K562 (cell line): ENCODE data around the gene NT5C2. TPM values are rescaled to one million over a fixed set of nuclear protein-coding genes. Genes with fewer than 3 reads are reported as not detected.
"Not testable (repeated sequence)": the region's sequence is repeated elsewhere in the genome, so short reads cannot be mapped to it uniquely, and the experiment has no call there.

Source experiments
- ATAC-seq: fragments of 200-7000 bp; cut with Tn5 transposase; 3 replicates; pipeline ENCODE4 v1.9.1; 2020; ENCODE audit warnings: moderate library complexity
- BruUV-seq: library from RNA; stranded (reverse); fragments of 400-500 nt; replicated peaks from 2 replicates; lab custom pipeline; 2021; lab: Mats Ljungman, UMichigan
- CTCF ChIA-PET: fragments of 300-600 bp; formaldehyde crosslinking; extraction: SDS; loops from one replicate; lab custom pipeline; 2021; ENCODE audit warnings: low intra/inter-chr PET ratio; lab: Yijun Ruan, JAX
- POLR2A ChIA-PET: fragments of 300-600, 350-650 bp; sonication (Branson Sonifier 250); formaldehyde crosslinking; extraction: SDS; loops from one replicate; lab custom pipeline; 2021; ENCODE audit warnings: antibody characterized with exemption, inconsistent platforms; lab: Yijun Ruan, JAX
- DNase-seq, 4 experiments: peaks; one replicate each; pipeline versions ENCODE4 v3.0.0 to v3.0.0-alpha.2; 2011 to 2018; ENCODE audit warnings: low spot score in 3 of 4, mixed read lengths in 3 of 4; ENCODE audit errors: extremely low read depth in 1 of 4
- FAIRE-seq: peaks from 2 replicates; lab custom pipeline; 2011; peaks lifted over from hg19 to GRCh38; lab: Jason Lieb, UNC
- H2AFZ ChIP-seq: 2 replicates; pipeline ENCODE4 v1.6.0; 2011; ENCODE audit warnings: low read depth, low read length, control low read depth, inconsistent platforms
- H3K27ac ChIP-seq: fragments of 200-600 bp; 3 replicates; pipeline ENCODE4 v1.8.0; 2011; ENCODE audit warnings: low read depth, mild to moderate bottlenecking, control low read depth, inconsistent platforms, low read length, moderate library complexity, mixed read lengths; ENCODE audit errors: extremely low read depth
- H3K27me3 ChIP-seq, 2 experiments: fragments of 300-600 bp in 1 of 2; 2 replicates in 1 of 2; 3 replicates in 1 of 2; pipeline versions ENCODE4 v1.6.0 to v1.8.0; 2011; ENCODE audit warnings: inconsistent platforms in 2 of 2, low read length in 2 of 2, mild to moderate bottlenecking in 1 of 2, mixed read lengths in 1 of 2, moderate library complexity in 1 of 2; ENCODE audit not compliant: control insufficient read depth in 2 of 2, insufficient read depth in 2 of 2
- H3K36me3 ChIP-seq: fragments of 300-600 bp; 3 replicates; pipeline ENCODE4 v1.8.0; 2011; ENCODE audit warnings: mild to moderate bottlenecking, low read length, inconsistent platforms; ENCODE audit not compliant: control insufficient read depth, insufficient read depth
- H3K4me1 ChIP-seq, 2 experiments: fragments of 200-600 bp in 1 of 2; replicated peaks in 1 of 2; 2 replicates in 1 of 2; 3 replicates in 1 of 2; pipeline versions ENCODE4 v1.5.1 to v1.8.0; 2011; ENCODE audit warnings: inconsistent platforms in 2 of 2, low read length in 2 of 2, mild to moderate bottlenecking in 1 of 2, mixed read lengths in 1 of 2, moderate library complexity in 1 of 2; ENCODE audit not compliant: control insufficient read depth in 2 of 2, insufficient read depth in 2 of 2
- H3K4me2 ChIP-seq: 2 replicates; pipeline ENCODE4 v1.6.1; 2011; ENCODE audit warnings: low read length, control low read depth, inconsistent platforms, mixed read lengths; ENCODE audit not compliant: insufficient read depth
- H3K4me3 ChIP-seq: fragments of 200-600 bp; sonication (generic), shearing (Covaris generic); 2 replicates; pipeline ENCODE4 v1.5.1; 2016; ENCODE audit warnings: control low read depth, inconsistent platforms
- H3K79me2 ChIP-seq: fragments of 200-600 bp; 3 replicates; pipeline ENCODE4 v1.8.0; 2011; ENCODE audit warnings: low read length, inconsistent platforms; ENCODE audit not compliant: control insufficient read depth, insufficient read depth
- H3K9ac ChIP-seq, 2 experiments: 2 replicates each; pipeline versions ENCODE4 v1.6.0 to v1.6.1; 2011; ENCODE audit warnings: low read depth in 2 of 2, low read length in 2 of 2, control low read depth in 1 of 2, inconsistent platforms in 1 of 2, mild to moderate bottlenecking in 1 of 2, mixed read lengths in 1 of 2; ENCODE audit not compliant: insufficient read depth in 1 of 2
- H3K9me1 ChIP-seq: one replicate; pipeline ENCODE4 v1.6.0; 2011; ENCODE audit warnings: inconsistent platforms, mild to moderate bottlenecking, low read length, moderate library complexity; ENCODE audit not compliant: control insufficient read depth, insufficient read depth
- H3K9me3 ChIP-seq: replicated peaks from 2 replicates; pipeline ENCODE4 v1.5.1; 2011; ENCODE audit warnings: low read depth, low read length, inconsistent platforms; ENCODE audit not compliant: control insufficient read depth, insufficient read depth
- H4K20me1 ChIP-seq: replicated peaks from 2 replicates; pipeline ENCODE4 v1.6.1; 2011; ENCODE audit warnings: low read length, inconsistent platforms, mixed read lengths; ENCODE audit not compliant: control insufficient read depth, insufficient read depth
- FOS ChIP-seq: IDR thresholded peaks from 3 replicates; pipeline ENCODE4 v1.6.1; 2011; ENCODE audit not compliant: insufficient read length; ENCODE audit errors: extremely low read depth
- FOXJ2 ChIP-seq: fragments of 200-800 bp; sonication (Bioruptor generic); IDR thresholded peaks from 2 replicates; pipeline ENCODE4 v1.6.1; 2016; ENCODE audit warnings: missing genetic modification characterization, missing compliant biosample characterization
- GMEB1 ChIP-seq: fragments of 250-450 bp; sonication (Bioruptor Pico); IDR thresholded peaks from 2 replicates; pipeline ENCODE4 v1.4.0; 2020; ENCODE audit warnings: mild to moderate bottlenecking
- HNRNPL ChIP-seq: fragments of 200-400 bp; formaldehyde crosslinking; IDR thresholded peaks from 2 replicates; pipeline ENCODE4 v1.6.1; 2017; ENCODE audit warnings: low read depth, mild to moderate bottlenecking, low read length
- JUN ChIP-seq, 2 experiments: sonication (generic) in 1 of 2; formaldehyde crosslinking in 1 of 2; IDR thresholded peaks; 2 replicates each; pipeline versions ENCODE4 v1.6.1 to v1.8.0; 2012 to 2022; ENCODE audit warnings: borderline replicate concordance in 2 of 2, mild to moderate bottlenecking in 2 of 2, improper control_type of control experiment in 1 of 2, low read depth in 1 of 2, low read length in 1 of 2, missing genetic modification reagents in 1 of 2
- REST ChIP-seq, 2 experiments: fragments of 450-650 bp; formaldehyde crosslinking in 1 of 2; IDR thresholded peaks; 2 replicates each; pipeline versions ENCODE4 v1.4.0 to v1.6.1; 2014 to 2020; ENCODE audit warnings: mild to moderate bottlenecking in 2 of 2, borderline replicate concordance in 1 of 2, low read depth in 1 of 2
- USF2 ChIP-seq: sonication (generic); formaldehyde crosslinking; IDR thresholded peaks from 2 replicates; pipeline ENCODE4 v1.5.0; 2020; ENCODE audit warnings: missing genetic modification reagents
- ZNF175 ChIP-seq: fragments of 200-800 bp; sonication (Bioruptor generic); IDR thresholded peaks from 2 replicates; pipeline ENCODE4 v1.6.1; 2016; ENCODE audit warnings: low read depth, mild to moderate bottlenecking, missing genetic modification characterization, missing compliant biosample characterization
- ZNF695 ChIP-seq: fragments of 450-650 bp; formaldehyde crosslinking; IDR thresholded peaks from 2 replicates; pipeline ENCODE4 v1.4.0; 2020; ENCODE audit warnings: mild to moderate bottlenecking, moderate library complexity
- WGBS: fragments of 100-300 bp; shearing (Covaris generic); methylation state at CpG from one replicate; pipeline ENCODE4 v1.1.6; 2016; ENCODE audit warnings: low coverage, mixed read lengths; ENCODE audit not compliant: insufficient coverage; ENCODE audit errors: missing lambda C conversion rate; 5-methylcytosine and 5-hydroxymethylcytosine counted together
- in situ Hi-C: fragments of 300-500 bp; cut with MboI; formaldehyde crosslinking; loops from 4 replicates; pipeline ENCODE4 v1.15.0; 2018; ENCODE audit warnings: inconsistent platforms, mixed read lengths
- intact Hi-C: fragments of 100-400 bp; cut with micrococcal nuclease; formaldehyde crosslinking; loops from 2 replicates; pipeline ENCODE4 v1.14.2; 2022
- polyA plus RNA-seq, 8 experiments: library from polyadenylated mRNA; depleted of rRNA in 4 of 8; stranded (reverse) in 5 of 8; unstranded in 3 of 8; fragments of >200 nt; fragmentation: Nextera tagmentation in 2 of 8; fragmentation: Illumina TruSeq in 1 of 8; extraction: Ambion mirVana in 2 of 8; extraction: Trizol in 1 of 8; gene quantifications; 2 replicates each; pipeline versions ENCODE4 v1.2.1 to v1.2.3, GENCODE V29; 2011 to 2014; ENCODE audit warnings: inconsistent platforms in 1 of 8, missing spikeins in 1 of 8
- total RNA-seq, 7 experiments: library from RNA; depleted of rRNA in 6 of 7; stranded (reverse); fragments of >200 nt in 6 of 7; fragmentation: Illumina TruSeq in 2 of 7; extraction: Trizol in 2 of 7; gene quantifications; 2 replicates each; pipeline versions ENCODE4 v1.2.1 to v1.2.3, GENCODE V29; 2011 to 2021; ENCODE audit warnings: low replicate concordance in 1 of 7

The NT5C2 gene
- total and polyA plus RNA-seq, 9 of the 15 experiments (the other 6 are each of a cell fraction or from before 2014, with no cell fraction given): 11.3 to 45.2 (median 27.7) TPM

GRCh38 chr10:103168438-103168837, 24.6 kb downstream of the NT5C2 start (continued):
- no peak for TF ChIP-seq FOS
- TF ChIP-seq USF2 (CRISPR knock-in tag): no peak
- no peak for TF ChIP-seq HNRNPL
- TF ChIP-seq JUN (IDR thresholded peaks at IDR 0.05; ENCODE audit: borderline replicate concordance, low read depth, low read length): no peak
- TF ChIP-seq JUN (CRISPR knock-in tag; IDR thresholded peaks at IDR 0.05; ENCODE audit: borderline replicate concordance): no peak
- TF ChIP-seq GMEB1 (CRISPR knock-in tag): no peak
- TF ChIP-seq FOXJ2: no peak
- TF ChIP-seq ZNF695 (CRISPR knock-in tag): no peak
- no peak for TF ChIP-seq REST (IDR thresholded peaks at IDR 0.05; ENCODE audit: borderline replicate concordance)
- no peak for TF ChIP-seq REST (CRISPR knock-in tag; IDR thresholded peaks at IDR 0.05; ENCODE audit: low read depth)
- TF ChIP-seq ZNF175 (CRISPR knock-in tag): no peak

GRCh38 chr10:103167554-103167953, 25.5 kb downstream of the NT5C2 start:
- peaks cover 16% of the 10 kb centered on the region; the same call in 2 of the 3 replicates for H3K36me3 ChIP-seq
- H3K4me2 ChIP-seq, intact Hi-C loops, ATAC-seq, H3K27ac ChIP-seq, H4K20me1 ChIP-seq, H3K4me1 ChIP-seq, H3K79me2 ChIP-seq, H3K4me3 ChIP-seq, DNase-seq, H2AFZ ChIP-seq, in situ Hi-C loops, H3K9me3 ChIP-seq, H3K27me3 ChIP-seq, H3K9ac ChIP-seq, FAIRE-seq, CTCF ChIA-PET, H3K9me1 ChIP-seq: not testable (repeated sequence)
- POLR2A ChIA-PET: interaction anchor here (1.1 to 1.3 kb wide), 2 partner anchors 12 to 13 kb away, joined by 3 read pairs; no protein-coding TSS in a partner anchor
- 97% methylated on average over 5 of the region's 5 CpGs for WGBS
- BruUV-seq: TSS peak; percentile 31
